K562 (cell line): ENCODE measurements around the gene CD14. TPM values are rescaled to one million over a fixed set of nuclear protein-coding genes. Genes with fewer than 3 reads are reported as not detected.

Source experiments
- ATAC-seq: fragments of 200-7000 bp; cut with Tn5 transposase; 3 replicates; pipeline ENCODE4 v1.9.1; 2020; ENCODE audit warnings: moderate library complexity
- BruUV-seq: library from RNA; stranded (reverse); fragments of 400-500 nt; replicated peaks from 2 replicates; lab custom pipeline; 2021; lab: Mats Ljungman, UMichigan
- CTCF ChIA-PET: fragments of 300-600 bp; formaldehyde crosslinking; extraction: SDS; loops from one replicate; lab custom pipeline; 2021; ENCODE audit warnings: low intra/inter-chr PET ratio; lab: Yijun Ruan, JAX
- POLR2A ChIA-PET: fragments of 300-600, 350-650 bp; sonication (Branson Sonifier 250); formaldehyde crosslinking; extraction: SDS; loops from one replicate; lab custom pipeline; 2021; ENCODE audit warnings: antibody characterized with exemption, inconsistent platforms; lab: Yijun Ruan, JAX
- DNase-seq, 4 experiments: peaks; one replicate each; pipeline versions ENCODE4 v3.0.0 to v3.0.0-alpha.2; 2011 to 2018; ENCODE audit warnings: low spot score in 3 of 4, mixed read lengths in 3 of 4; ENCODE audit errors: extremely low read depth in 1 of 4
- FAIRE-seq: peaks from 2 replicates; lab custom pipeline; 2011; peaks lifted over from hg19 to GRCh38; lab: Jason Lieb, UNC
- H2AFZ ChIP-seq: 2 replicates; pipeline ENCODE4 v1.6.0; 2011; ENCODE audit warnings: low read depth, low read length, control low read depth, inconsistent platforms
- H3K27ac ChIP-seq: fragments of 200-600 bp; 3 replicates; pipeline ENCODE4 v1.8.0; 2011; ENCODE audit warnings: low read depth, mild to moderate bottlenecking, control low read depth, inconsistent platforms, low read length, moderate library complexity, mixed read lengths; ENCODE audit errors: extremely low read depth
- H3K27me3 ChIP-seq, 2 experiments: fragments of 300-600 bp in 1 of 2; 2 replicates in 1 of 2; 3 replicates in 1 of 2; pipeline versions ENCODE4 v1.6.0 to v1.8.0; 2011; ENCODE audit warnings: inconsistent platforms in 2 of 2, low read length in 2 of 2, mild to moderate bottlenecking in 1 of 2, mixed read lengths in 1 of 2, moderate library complexity in 1 of 2; ENCODE audit not compliant: control insufficient read depth in 2 of 2, insufficient read depth in 2 of 2
- H3K36me3 ChIP-seq: fragments of 300-600 bp; 3 replicates; pipeline ENCODE4 v1.8.0; 2011; ENCODE audit warnings: mild to moderate bottlenecking, low read length, inconsistent platforms; ENCODE audit not compliant: control insufficient read depth, insufficient read depth
- H3K4me1 ChIP-seq, 2 experiments: fragments of 200-600 bp in 1 of 2; replicated peaks in 1 of 2; 2 replicates in 1 of 2; 3 replicates in 1 of 2; pipeline versions ENCODE4 v1.5.1 to v1.8.0; 2011; ENCODE audit warnings: inconsistent platforms in 2 of 2, low read length in 2 of 2, mild to moderate bottlenecking in 1 of 2, mixed read lengths in 1 of 2, moderate library complexity in 1 of 2; ENCODE audit not compliant: control insufficient read depth in 2 of 2, insufficient read depth in 2 of 2
- H3K4me2 ChIP-seq: 2 replicates; pipeline ENCODE4 v1.6.1; 2011; ENCODE audit warnings: low read length, control low read depth, inconsistent platforms, mixed read lengths; ENCODE audit not compliant: insufficient read depth
- H3K4me3 ChIP-seq: fragments of 200-600 bp; sonication (generic), shearing (Covaris generic); 2 replicates; pipeline ENCODE4 v1.5.1; 2016; ENCODE audit warnings: control low read depth, inconsistent platforms
- H3K79me2 ChIP-seq: fragments of 200-600 bp; 3 replicates; pipeline ENCODE4 v1.8.0; 2011; ENCODE audit warnings: low read length, inconsistent platforms; ENCODE audit not compliant: control insufficient read depth, insufficient read depth
- H3K9ac ChIP-seq, 2 experiments: 2 replicates each; pipeline versions ENCODE4 v1.6.0 to v1.6.1; 2011; ENCODE audit warnings: low read depth in 2 of 2, low read length in 2 of 2, control low read depth in 1 of 2, inconsistent platforms in 1 of 2, mild to moderate bottlenecking in 1 of 2, mixed read lengths in 1 of 2; ENCODE audit not compliant: insufficient read depth in 1 of 2
- H3K9me1 ChIP-seq: one replicate; pipeline ENCODE4 v1.6.0; 2011; ENCODE audit warnings: inconsistent platforms, mild to moderate bottlenecking, low read length, moderate library complexity; ENCODE audit not compliant: control insufficient read depth, insufficient read depth
- H3K9me3 ChIP-seq: replicated peaks from 2 replicates; pipeline ENCODE4 v1.5.1; 2011; ENCODE audit warnings: low read depth, low read length, inconsistent platforms; ENCODE audit not compliant: control insufficient read depth, insufficient read depth
- H4K20me1 ChIP-seq: replicated peaks from 2 replicates; pipeline ENCODE4 v1.6.1; 2011; ENCODE audit warnings: low read length, inconsistent platforms, mixed read lengths; ENCODE audit not compliant: control insufficient read depth, insufficient read depth
- ADNP ChIP-seq: fragments of 200-800 bp; sonication (Bioruptor generic); IDR thresholded peaks from 2 replicates; pipeline ENCODE4 v1.6.1; 2016; ENCODE audit warnings: missing genetic modification characterization, missing compliant biosample characterization
- C11orf30 ChIP-seq: fragments of 450-650 bp; IDR thresholded peaks from 2 replicates; pipeline ENCODE4 v1.6.1; 2016; ENCODE audit warnings: low read depth, mild to moderate bottlenecking
- CBX8 ChIP-seq: fragments of 200-600 bp; sonication (generic); IDR thresholded peaks from 2 replicates; pipeline ENCODE4 v1.6.1; 2012; ENCODE audit warnings: borderline replicate concordance, mixed run types, low read depth, mild to moderate bottlenecking, moderate library complexity, mixed read lengths, low read length, control low read depth, inconsistent platforms; ENCODE audit not compliant: poor library complexity, severe bottlenecking; ENCODE audit errors: extremely low read depth
- FOXM1 ChIP-seq, 2 experiments: fragments of 450-650 bp in 1 of 2; sonication (generic) in 1 of 2; formaldehyde crosslinking in 1 of 2; IDR thresholded peaks; 2 replicates each; pipeline versions ENCODE4 v1.6.1 to v1.9.0; 2017 to 2022; ENCODE audit warnings: low read depth in 2 of 2, mild to moderate bottlenecking in 2 of 2, missing genetic modification reagents in 1 of 2, moderate library complexity in 1 of 2
- IFI16 ChIP-seq: fragments of 250-450 bp; sonication (Bioruptor Pico); IDR thresholded peaks from 2 replicates; pipeline ENCODE4 v2.1.2; 2022; ENCODE audit warnings: mild to moderate bottlenecking, inconsistent platforms
- KLF16 ChIP-seq: IDR thresholded peaks from 2 replicates; pipeline ENCODE4 v1.6.1; 2016; ENCODE audit warnings: antibody characterized with exemption
- NFYB ChIP-seq: IDR thresholded peaks from 2 replicates; pipeline ENCODE4 v1.6.1; 2011; ENCODE audit warnings: mild to moderate bottlenecking, moderate library complexity; ENCODE audit not compliant: insufficient read length; ENCODE audit errors: extremely low read depth
- TRIM24 ChIP-seq, 2 experiments: fragments of 450-650 bp; IDR thresholded peaks; 2 replicates each; pipeline ENCODE4 v1.6.1; 2016
- TSHZ1 ChIP-seq: fragments of 250-450 bp; sonication (Bioruptor Pico); IDR thresholded peaks from 2 replicates; pipeline ENCODE4 v1.4.0; 2020; ENCODE audit warnings: mild to moderate bottlenecking, moderate library complexity
- ZC3H11A ChIP-seq: IDR thresholded peaks from 2 replicates; pipeline ENCODE4 v1.6.1; 2012; ENCODE audit warnings: low read depth, low read length, improper control_type of control experiment
- ZNF398 ChIP-seq: fragments of 250-450 bp; sonication (Bioruptor Pico); IDR thresholded peaks from 2 replicates; pipeline ENCODE4 v1.8.0; 2021; ENCODE audit warnings: moderate library complexity, mild to moderate bottlenecking, inconsistent platforms
- ZNF778 ChIP-seq: fragments of 450-650 bp; formaldehyde crosslinking; IDR thresholded peaks from 2 replicates; pipeline ENCODE4 v1.4.0; 2020; ENCODE audit warnings: mild to moderate bottlenecking, moderate library complexity
- WGBS: fragments of 100-300 bp; shearing (Covaris generic); methylation state at CpG from one replicate; pipeline ENCODE4 v1.1.6; 2016; ENCODE audit warnings: low coverage, mixed read lengths; ENCODE audit not compliant: insufficient coverage; ENCODE audit errors: missing lambda C conversion rate; 5-methylcytosine and 5-hydroxymethylcytosine counted together
- in situ Hi-C: fragments of 300-500 bp; cut with MboI; formaldehyde crosslinking; loops from 4 replicates; pipeline ENCODE4 v1.15.0; 2018; ENCODE audit warnings: inconsistent platforms, mixed read lengths
- intact Hi-C: fragments of 100-400 bp; cut with micrococcal nuclease; formaldehyde crosslinking; loops from 2 replicates; pipeline ENCODE4 v1.14.2; 2022
- polyA plus RNA-seq, 8 experiments: library from polyadenylated mRNA; depleted of rRNA in 4 of 8; stranded (reverse) in 5 of 8; unstranded in 3 of 8; fragments of >200 nt; fragmentation: Nextera tagmentation in 2 of 8; fragmentation: Illumina TruSeq in 1 of 8; extraction: Ambion mirVana in 2 of 8; extraction: Trizol in 1 of 8; gene quantifications; 2 replicates each; pipeline versions ENCODE4 v1.2.1 to v1.2.3, GENCODE V29; 2011 to 2014; ENCODE audit warnings: inconsistent platforms in 1 of 8, missing spikeins in 1 of 8
- total RNA-seq, 7 experiments: library from RNA; depleted of rRNA in 6 of 7; stranded (reverse); fragments of >200 nt in 6 of 7; fragmentation: Illumina TruSeq in 2 of 7; extraction: Trizol in 2 of 7; gene quantifications; 2 replicates each; pipeline versions ENCODE4 v1.2.1 to v1.2.3, GENCODE V29; 2011 to 2021; ENCODE audit warnings: low replicate concordance in 1 of 7
- TF ChIP-seq, protein P1 (sequence below): fragments of 250-450 bp; sonication (Bioruptor Pico); IDR thresholded peaks from 2 replicates; pipeline ENCODE4 v1.5.0; 2022; ENCODE audit warnings: mild to moderate bottlenecking
- TF ChIP-seq, protein P2 (sequence below): fragments of 450-650 bp; formaldehyde crosslinking; IDR thresholded peaks from 2 replicates; pipeline ENCODE4 v1.4.0; 2022; ENCODE audit warnings: missing genetic modification characterization

The CD14 gene
- total and polyA plus RNA-seq, 9 of the 15 experiments (the other 6 are each of a cell fraction or from before 2014, with no cell fraction given) = 0.07 to 0.47 (median 0.14) TPM; not detected in 2

DNA sequence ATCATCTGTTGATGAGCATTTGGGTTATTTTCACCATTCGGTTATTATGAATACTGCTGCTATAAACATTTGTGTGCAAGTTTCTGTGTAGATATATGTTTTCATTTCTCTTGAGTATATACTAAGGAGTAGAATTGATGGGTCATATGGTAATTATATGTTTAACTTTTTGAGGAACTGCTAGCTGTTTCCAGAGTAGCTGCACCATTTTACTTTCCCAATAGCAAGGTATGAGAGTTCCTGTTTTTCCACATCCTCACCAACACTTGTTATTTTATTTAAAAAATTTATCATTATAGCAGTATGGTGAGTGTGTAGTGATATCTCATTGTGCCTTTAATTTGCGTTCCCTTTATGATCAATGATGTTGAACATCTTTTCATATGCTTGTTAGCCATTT is 29.2 kb downstream of the CD14 start:
- H3K27me3 ChIP-seq = no peaks in the 10 kb centered on the region
- no peaks in the 10 kb centered on the region for H3K79me2 ChIP-seq
- H3K9me1 ChIP-seq = no peaks in the 10 kb centered on the region
- no peaks in the 10 kb centered on the region for H4K20me1 ChIP-seq
- H3K4me3 ChIP-seq = no peak overlapping the region
- intact Hi-C loops = no loop called here
- CTCF ChIA-PET = no interaction called here
- H3K4me2 ChIP-seq = no peak overlapping the region
- no TSS peak for BruUV-seq
- DNase-seq = no peak
- no peak for ATAC-seq
- no peaks in the 10 kb centered on the region for H3K4me1 ChIP-seq
- POLR2A ChIA-PET = no interaction called here
- H3K9me3 ChIP-seq = no peaks in the 10 kb centered on the region; the same call in 1 of the 2 replicates
- H3K36me3 ChIP-seq = no peaks in the 10 kb centered on the region
- in situ Hi-C loops = no loop called here
- H3K9ac ChIP-seq = no peak overlapping the region
- no peak overlapping the region for H3K27ac ChIP-seq
- no peak for FAIRE-seq
- WGBS = 34% methylated on average over 2 of the region's 2 CpGs
- no peak overlapping the region for H2AFZ ChIP-seq
- TF ChIP-seq, protein P1, sequence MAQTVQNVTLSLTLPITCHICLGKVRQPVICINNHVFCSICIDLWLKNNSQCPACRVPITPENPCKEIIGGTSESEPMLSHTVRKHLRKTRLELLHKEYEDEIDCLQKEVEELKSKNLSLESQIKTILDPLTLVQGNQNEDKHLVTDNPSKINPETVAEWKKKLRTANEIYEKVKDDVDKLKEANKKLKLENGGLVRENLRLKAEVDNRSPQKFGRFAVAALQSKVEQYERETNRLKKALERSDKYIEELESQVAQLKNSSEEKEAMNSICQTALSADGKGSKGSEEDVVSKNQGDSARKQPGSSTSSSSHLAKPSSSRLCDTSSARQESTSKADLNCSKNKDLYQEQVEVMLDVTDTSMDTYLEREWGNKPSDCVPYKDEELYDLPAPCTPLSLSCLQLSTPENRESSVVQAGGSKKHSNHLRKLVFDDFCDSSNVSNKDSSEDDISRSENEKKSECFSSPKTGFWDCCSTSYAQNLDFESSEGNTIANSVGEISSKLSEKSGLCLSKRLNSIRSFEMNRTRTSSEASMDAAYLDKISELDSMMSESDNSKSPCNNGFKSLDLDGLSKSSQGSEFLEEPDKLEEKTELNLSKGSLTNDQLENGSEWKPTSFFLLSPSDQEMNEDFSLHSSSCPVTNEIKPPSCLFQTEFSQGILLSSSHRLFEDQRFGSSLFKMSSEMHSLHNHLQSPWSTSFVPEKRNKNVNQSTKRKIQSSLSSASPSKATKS (CRISPR knock-in tag) = no peak
- TF ChIP-seq ZNF398 (CRISPR knock-in tag) (no peak), TSHZ1 (CRISPR knock-in tag) (no peak), KLF16 (no peak), TRIM24 (IDR thresholded peaks at IDR 0.05) (no peak), FOXM1 (IDR thresholded peaks at IDR 0.05; ENCODE audit: low read depth) (no peak), FOXM1 (CRISPR knock-in tag; IDR thresholded peaks at IDR 0.05; ENCODE audit: low read depth) (no peak), CBX8 (no peak), C11orf30 (no peak), ZNF778 (no peak), ADNP (tag) (no peak), ZC3H11A (no peak), NFYB (no peak), IFI16 (CRISPR knock-in tag) (no peak)
- TF ChIP-seq, protein P2, sequence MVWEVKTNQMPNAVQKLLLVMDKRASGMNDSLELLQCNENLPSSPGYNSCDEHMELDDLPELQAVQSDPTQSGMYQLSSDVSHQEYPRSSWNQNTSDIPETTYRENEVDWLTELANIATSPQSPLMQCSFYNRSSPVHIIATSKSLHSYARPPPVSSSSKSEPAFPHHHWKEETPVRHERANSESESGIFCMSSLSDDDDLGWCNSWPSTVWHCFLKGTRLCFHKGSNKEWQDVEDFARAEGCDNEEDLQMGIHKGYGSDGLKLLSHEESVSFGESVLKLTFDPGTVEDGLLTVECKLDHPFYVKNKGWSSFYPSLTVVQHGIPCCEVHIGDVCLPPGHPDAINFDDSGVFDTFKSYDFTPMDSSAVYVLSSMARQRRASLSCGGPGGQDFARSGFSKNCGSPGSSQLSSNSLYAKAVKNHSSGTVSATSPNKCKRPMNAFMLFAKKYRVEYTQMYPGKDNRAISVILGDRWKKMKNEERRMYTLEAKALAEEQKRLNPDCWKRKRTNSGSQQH (CRISPR knock-in tag) = no peak
